A549 (cell line): ENCODE results near the gene PTPRG. TPM values are rescaled to one million over a fixed set of nuclear protein-coding genes. Genes with fewer than 3 reads are reported as not detected.

Experiments used
- ATAC-seq, 2 experiments: fragments of 200-7000 bp in 1 of 2; fragments of >200 bp in 1 of 2; cut with Nextera tagmentation in 1 of 2; cut with Tn5 transposase in 1 of 2; 3 replicates each; pipeline versions ENCODE4 v1.8.0 to v1.9.1; 2018 to 2020; ENCODE audit warnings: mild to moderate bottlenecking in 1 of 2, moderate library complexity in 1 of 2
- CTCF ChIA-PET: fragments of 300-600 bp; sonication (Branson Sonifier 250); formaldehyde crosslinking; extraction: SDS; loops from one replicate; lab custom pipeline; 2021; ENCODE audit warnings: antibody characterized with exemption, inconsistent platforms; lab: Yijun Ruan, JAX
- POLR2A ChIA-PET: fragments of 350-600 bp; formaldehyde crosslinking; extraction: SDS; loops from one replicate; lab custom pipeline; 2021; ENCODE audit warnings: antibody characterized with exemption, inconsistent platforms; lab: Yijun Ruan, JAX
- DNase-seq, 2 experiments: peaks; one replicate each; pipeline versions ENCODE4 v3.0.0 to v3.0.0-alpha.2; 2011 to 2016; ENCODE audit warnings: low read depth in 1 of 2, low spot score in 1 of 2
- FAIRE-seq: peaks from 2 replicates; lab custom pipeline; 2011; peaks lifted over from hg19 to GRCh38; lab: Jason Lieb, UNC
- H3K27ac ChIP-seq, 2 experiments: fragments of >200 bp; sonication (Bioruptor Twin); formaldehyde crosslinking; 3 replicates each; pipeline ENCODE4 v1.5.1; 2016 to 2017
- H3K4me1 ChIP-seq: fragments of >200 bp; sonication (Bioruptor Twin); formaldehyde crosslinking; 3 replicates; pipeline ENCODE4 v1.6.1; 2016
- H3K4me2 ChIP-seq: fragments of >200 bp; sonication (Bioruptor Twin); formaldehyde crosslinking; 3 replicates; pipeline ENCODE4 v1.6.1; 2016
- H3K4me3 ChIP-seq: fragments of >200 bp; sonication (Bioruptor Twin); formaldehyde crosslinking; 3 replicates; pipeline ENCODE4 v1.5.1; 2016
- H3K9me3 ChIP-seq: fragments of >200 bp; sonication (Bioruptor Twin); formaldehyde crosslinking; 3 replicates; pipeline ENCODE4 v1.6.1; 2016
- BCL3 ChIP-seq: fragments of >200 bp; sonication (Bioruptor Twin); formaldehyde crosslinking; IDR thresholded peaks from 3 replicates; pipeline ENCODE4 v1.6.1; 2016
- BHLHE40 ChIP-seq: IDR thresholded peaks from 2 replicates; pipeline ENCODE4 v1.6.1; 2012; ENCODE audit warnings: low read depth, low read length, inconsistent platforms
- CBX2 ChIP-seq: fragments of 200-600 bp; sonication (generic); IDR thresholded peaks from 2 replicates; pipeline ENCODE4 v1.6.1; 2016; ENCODE audit warnings: low read depth, mild to moderate bottlenecking, borderline replicate concordance
- CBX8 ChIP-seq: fragments of 200-600 bp; sonication (generic); IDR thresholded peaks from 2 replicates; pipeline ENCODE4 v1.6.1; 2016
- CEBPB ChIP-seq, 2 experiments: fragments of >200 bp in 1 of 2; sonication (Bioruptor Twin) in 1 of 2; formaldehyde crosslinking in 1 of 2; IDR thresholded peaks; 2 replicates each; pipeline ENCODE4 v1.6.1; 2012 to 2016
- CHD2 ChIP-seq: fragments of 150-350 bp; IDR thresholded peaks from 2 replicates; pipeline ENCODE4 v1.6.1; 2014; ENCODE audit warnings: low read length; ENCODE audit not compliant: partially characterized antibody
- CHD4 ChIP-seq: fragments of 200-600 bp; sonication (generic); IDR thresholded peaks from 2 replicates; pipeline ENCODE4 v1.6.1; 2016; ENCODE audit warnings: antibody characterized with exemption, mild to moderate bottlenecking, borderline replicate concordance
- CTCF ChIP-seq: fragments of >200 bp; sonication (Bioruptor Twin); formaldehyde crosslinking; IDR thresholded peaks from 3 replicates; pipeline ENCODE4 v1.5.1; 2016
- E2F6 ChIP-seq: IDR thresholded peaks from 2 replicates; pipeline ENCODE4 v1.6.1; 2012; ENCODE audit warnings: low read depth, borderline replicate concordance
- EP300 ChIP-seq, 2 experiments: fragments of >200 bp; sonication (Bioruptor Twin); formaldehyde crosslinking; IDR thresholded peaks; 2 replicates in 1 of 2; 3 replicates in 1 of 2; pipeline ENCODE4 v1.6.1; 2016 to 2017
- FOSB ChIP-seq: fragments of 250-450 bp; sonication (Bioruptor Pico); IDR thresholded peaks from 2 replicates; pipeline ENCODE4 v1.5.0; 2020; ENCODE audit warnings: mild to moderate bottlenecking, moderate library complexity
- GATA3 ChIP-seq: IDR thresholded peaks from 2 replicates; pipeline ENCODE4 v1.6.1; 2012; ENCODE audit warnings: borderline replicate concordance
- HEYL ChIP-seq: fragments of 250-450 bp; sonication (Bioruptor Pico); IDR thresholded peaks from 2 replicates; pipeline ENCODE4 v1.8.0; 2021; ENCODE audit warnings: mild to moderate bottlenecking, moderate library complexity
- HOXB13 ChIP-seq: fragments of 250-450 bp; sonication (Bioruptor Pico); IDR thresholded peaks from 2 replicates; pipeline ENCODE4 v1.5.0; 2020; ENCODE audit warnings: low read depth, mild to moderate bottlenecking, moderate library complexity
- HOXB5 ChIP-seq: fragments of 250-450 bp; sonication (Bioruptor Pico); IDR thresholded peaks from 2 replicates; pipeline ENCODE4 v1.5.0; 2020; ENCODE audit warnings: mild to moderate bottlenecking, moderate library complexity
- JUN ChIP-seq, 2 experiments: fragments of >200 bp; sonication (Bioruptor Twin); formaldehyde crosslinking; IDR thresholded peaks; 2 replicates in 1 of 2; 3 replicates in 1 of 2; pipeline ENCODE4 v1.6.1; 2016 to 2017
- KDM5A ChIP-seq: fragments of 200-600 bp; sonication (generic); IDR thresholded peaks from 2 replicates; pipeline ENCODE4 v1.6.1; 2016; ENCODE audit warnings: antibody characterized with exemption, mild to moderate bottlenecking
- MAX ChIP-seq: IDR thresholded peaks from 2 replicates; pipeline ENCODE4 v1.6.1; 2012
- NPAS2 ChIP-seq: fragments of 250-450 bp; sonication (Bioruptor Pico); IDR thresholded peaks from 2 replicates; pipeline ENCODE4 v1.8.0; 2022; ENCODE audit warnings: mild to moderate bottlenecking, moderate library complexity, borderline replicate concordance
- PBX3 ChIP-seq: IDR thresholded peaks from 2 replicates; pipeline ENCODE4 v1.6.1; 2012
- POLR2AphosphoS2 ChIP-seq: conservative IDR thresholded peaks from 2 replicates; pipeline ENCODE4 v1.6.1; 2012; ENCODE audit warnings: low read length, improper control_type of control experiment, inconsistent platforms
- RCOR1 ChIP-seq: fragments of 150-350 bp; IDR thresholded peaks from 2 replicates; pipeline ENCODE4 v1.6.1; 2014; ENCODE audit warnings: antibody characterized with exemption, low read length, low read depth
- RFX5 ChIP-seq: fragments of 450-650 bp; IDR thresholded peaks from 2 replicates; pipeline ENCODE4 v1.7.1; 2014; ENCODE audit warnings: antibody characterized with exemption, mild to moderate bottlenecking, moderate library complexity
- SREBF2 ChIP-seq: fragments of 450-650 bp; IDR thresholded peaks from 2 replicates; pipeline ENCODE4 v1.6.1; 2014; ENCODE audit warnings: mild to moderate bottlenecking, moderate library complexity
- TFCP2L1 ChIP-seq: fragments of 250-450 bp; sonication (Bioruptor Pico); IDR thresholded peaks from 2 replicates; pipeline ENCODE4 v1.5.0; 2021; ENCODE audit warnings: mild to moderate bottlenecking
- WGBS: methylation state at CpG from one replicate; pipeline ENCODE4 v1.1.6; 2017; ENCODE audit errors: missing lambda C conversion rate; 5-methylcytosine and 5-hydroxymethylcytosine counted together
- polyA plus RNA-seq, 4 experiments: library from polyadenylated mRNA; depleted of rRNA in 3 of 4; stranded (reverse); fragments of >200 nt; fragmentation: RNase III in 1 of 4; extraction: RNeasy Plus Mini Kit Qiagen cat#74134 plus additional on column Dnase treatment in 1 of 4; gene quantifications; 2 replicates in 3 of 4; 3 replicates in 1 of 4; pipeline ENCODE4 v1.2.3, GENCODE V29; 2011 to 2017

The PTPRG gene
- polyA plus RNA-seq, 2 of the 4 experiments (the other 2 are of a cell fraction): 4.5 to 4.8 TPM

- no peak overlapping the region for H3K27ac ChIP-seq
- no peaks in the 10 kb centered on the region for H3K4me1 ChIP-seq
- DNase-seq: no peak
- TF ChIP-seq HOXB5 (CRISPR knock-in tag): no peak
- no peak for TF ChIP-seq CEBPB (IDR thresholded peaks at IDR 0.05)
- TF ChIP-seq SREBF2: no peak
- no peak for TF ChIP-seq CTCF
- no peak for TF ChIP-seq JUN (IDR thresholded peaks at IDR 0.05)
- TF ChIP-seq CHD4: no peak
- TF ChIP-seq HEYL (CRISPR knock-in tag): no peak
- TF ChIP-seq BCL3: no peak
- no peak for TF ChIP-seq KDM5A
- no peak for TF ChIP-seq RCOR1
- TF ChIP-seq NPAS2 (CRISPR knock-in tag): no peak
- TF ChIP-seq PBX3: no peak
- 24% methylated on average over 2 of the region's 2 CpGs for WGBS
- no peak overlapping the region for H3K4me3 ChIP-seq
- H3K9me3 ChIP-seq: no peaks in the 10 kb centered on the region
- H3K4me2 ChIP-seq: no peak overlapping the region
- CTCF ChIA-PET: no interaction called here
- no peak for ATAC-seq
- POLR2A ChIA-PET: no interaction called here
- no peak for FAIRE-seq
These were observed 340.1 kb downstream of the PTPRG start for GRCh38 chr3:61901496-61901895.

GRCh38 chr3:61901986-61902385, 340.6 kb downstream of the PTPRG start:
- H3K9me3 ChIP-seq: no peaks in the 10 kb centered on the region
- H3K27ac ChIP-seq: no peak overlapping the region
- 33% methylated on average over 2 of the region's 2 CpGs for WGBS
- TF ChIP-seq CBX8: no peak
- TF ChIP-seq RFX5: no peak
- no peak for TF ChIP-seq CEBPB (IDR thresholded peaks at IDR 0.05)
- TF ChIP-seq POLR2AphosphoS2: no peak
- TF ChIP-seq NPAS2 (CRISPR knock-in tag): no peak
- TF ChIP-seq SREBF2: no peak
- TF ChIP-seq BCL3: no peak
- H3K4me1 ChIP-seq: no peaks in the 10 kb centered on the region
- ChIA-PET POLR2A (no interaction called here), CTCF (no interaction called here)
- DNase-seq (no peak), FAIRE-seq (no peak), ATAC-seq (no peak)
- H3K4me2 ChIP-seq: no peak overlapping the region
- no peak overlapping the region for H3K4me3 ChIP-seq

- Histone ChIP-seq H3K4me1 (no peaks in the 10 kb centered on the region), H3K4me2 (no peak overlapping the region)
- WGBS: 52% methylated on average over 9 of the region's 9 CpGs
- ATAC-seq (no peak), DNase-seq (no peak)
- CTCF ChIA-PET: no interaction called here
- TF ChIP-seq EP300 (IDR thresholded peaks at IDR 0.05): no peak
- TF ChIP-seq HOXB5 (CRISPR knock-in tag): no peak
- no peak for TF ChIP-seq GATA3
- TF ChIP-seq CBX2: no peak
- no peak for TF ChIP-seq PBX3
- no peak for TF ChIP-seq TFCP2L1
- no peak for TF ChIP-seq CEBPB (IDR thresholded peaks at IDR 0.05)
- TF ChIP-seq HOXB13 (CRISPR knock-in tag): no peak
- no peak for TF ChIP-seq RCOR1
- TF ChIP-seq E2F6: no peak
- TF ChIP-seq BHLHE40: no peak
- TF ChIP-seq CHD4: no peak
- no peak for TF ChIP-seq FOSB
- TF ChIP-seq MAX: no peak
- no peak for TF ChIP-seq CHD2
- no peak for TF ChIP-seq JUN (IDR thresholded peaks at IDR 0.05)
- TF ChIP-seq, all 56 proteins: peak for 0
- no peak for FAIRE-seq
- Histone ChIP-seq H3K9me3 (no peaks in the 10 kb centered on the region), H3K4me3 (no peak overlapping the region), H3K27ac (no peak overlapping the region)
- POLR2A ChIA-PET: no interaction called here
These were observed 341.7 kb downstream of the PTPRG start for GRCh38 chr3:61903074-61903473.
